ENCODE results near the gene SPINT1. TPM values are rescaled to one million over a fixed set of nuclear protein-coding genes. Genes with fewer than 3 reads are reported as not detected.

Gene SPINT1
- total RNA-seq, 1 experiment from 2014 or later, result 123 TPM

DNA sequence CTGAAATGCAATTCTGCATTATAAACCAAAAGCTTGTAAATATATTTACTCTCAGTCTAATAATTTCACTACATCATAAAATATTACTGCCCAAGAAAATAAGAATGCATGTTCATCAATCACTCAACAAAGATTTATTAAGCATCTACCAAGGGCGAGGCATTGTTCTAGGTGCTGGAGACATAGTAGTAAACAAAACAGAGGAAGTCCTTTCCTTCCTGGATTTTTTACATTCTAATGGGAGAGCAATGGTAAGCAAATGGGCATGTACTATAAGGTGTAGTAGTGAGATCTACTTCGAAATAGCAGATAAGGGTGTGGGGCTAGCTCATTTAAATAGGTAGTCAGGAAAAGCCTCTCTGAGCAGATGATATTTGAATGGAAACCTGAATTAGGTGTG is 47.8 kb upstream of the SPINT1 start:
- Histone ChIP-seq H3K4me1 (ENCODE audit: control insufficient read depth in 1 of 2, insufficient read depth in 2 of 2, low read length in 2 of 2) (peaks cover 64 to 78% of the 10 kb centered on the region in 2 experiments), H2AFZ (ENCODE audit: low read depth, low read length, poor library complexity, severe bottlenecking) (no peak overlapping the region), H3K27ac (ENCODE audit: low read depth, low read length) (no peak overlapping the region), H4K20me1 (ENCODE audit: insufficient read depth) (no peaks in the 10 kb centered on the region), H3K79me2 (ENCODE audit: insufficient read depth, low read length) (peaks cover 56% of the 10 kb centered on the region), H3K4me3 (replicated peaks in 1 of 2; ENCODE audit: low read depth in 1 of 2, low read length in 2 of 2) (no peak overlapping the region), H3K9ac (ENCODE audit: low read length) (no peak overlapping the region), H3K9me2 (ENCODE audit: insufficient read depth) (no peaks in the 10 kb centered on the region), H3K4me2 (ENCODE audit: low read length) (no peak overlapping the region), H3K9me3 (ENCODE audit: control insufficient read depth in 1 of 2, insufficient read depth in 1 of 2, low read depth in 1 of 2, low read length in 2 of 2) (no peaks in the 10 kb centered on the region), H3K36me3 (ENCODE audit: control insufficient read depth in 1 of 2, insufficient read depth in 2 of 2, low read length in 2 of 2) (no peaks in the 10 kb centered on the region), H3K27me3 (ENCODE audit: insufficient read depth, low read length) (no peaks in the 10 kb centered on the region)
- ATAC-seq (no peak), DNase-seq (ENCODE audit: low read depth, low spot score) (no peak)
- POLR2A ChIA-PET, result interaction anchor here (0.6 to 0.9 kb wide), 2 partner anchors 8 to 232 kb away, joined by 3 to 4 read pairs; no protein-coding TSS in a partner anchor
- RAD21 ChIA-PET (ENCODE audit: low non-redundant PET in 1 of 2, low total read pairs in 2 of 2, uncharacterized antibody in 2 of 2, unreplicated experiment in 2 of 2), result no interaction called here
- intact Hi-C loops (cut with micrococcal nuclease), result no loop called here
- TF ChIP-seq CTCF (IDR thresholded peaks at IDR 0.05 in 2 of 3, conservative IDR thresholded peaks at IDR 0.05 in 1 of 3; ENCODE audit: borderline replicate concordance in 1 of 3, insufficient read depth in 1 of 3, low read depth in 2 of 3, low read length in 2 of 3), result no peak
- TF ChIP-seq ZBTB33 (IDR thresholded peaks at IDR 0.05; ENCODE audit: extremely low read depth, insufficient replicate concordance, low read length), result no peak
- TF ChIP-seq SIN3A (IDR thresholded peaks at IDR 0.05; ENCODE audit: low read depth), result no peak
- TF ChIP-seq ZFX (IDR thresholded peaks at IDR 0.05), result no peak
- no peak for TF ChIP-seq YY1 (IDR thresholded peaks at IDR 0.05; ENCODE audit: extremely low read depth, insufficient replicate concordance, low read depth, low read length)
- TF ChIP-seq CEBPB (IDR thresholded peaks at IDR 0.05; ENCODE audit: low read depth), result no peak
- BruUV-seq (replicated peaks), result no TSS peak
- CTCF ChIA-PET, result interaction anchor here (1.4 kb wide), 1 partner anchor 63 kb away, joined by 4 read pairs; no protein-coding TSS in a partner anchor
